ENCODE measurements around the gene NEU1. TPM values are rescaled to one million over a fixed set of nuclear protein-coding genes. Genes with fewer than 3 reads are reported as not detected.

NEU1 gene
- total RNA-seq, 1 experiment from 2014 or later, result 44.8 TPM

DNA sequence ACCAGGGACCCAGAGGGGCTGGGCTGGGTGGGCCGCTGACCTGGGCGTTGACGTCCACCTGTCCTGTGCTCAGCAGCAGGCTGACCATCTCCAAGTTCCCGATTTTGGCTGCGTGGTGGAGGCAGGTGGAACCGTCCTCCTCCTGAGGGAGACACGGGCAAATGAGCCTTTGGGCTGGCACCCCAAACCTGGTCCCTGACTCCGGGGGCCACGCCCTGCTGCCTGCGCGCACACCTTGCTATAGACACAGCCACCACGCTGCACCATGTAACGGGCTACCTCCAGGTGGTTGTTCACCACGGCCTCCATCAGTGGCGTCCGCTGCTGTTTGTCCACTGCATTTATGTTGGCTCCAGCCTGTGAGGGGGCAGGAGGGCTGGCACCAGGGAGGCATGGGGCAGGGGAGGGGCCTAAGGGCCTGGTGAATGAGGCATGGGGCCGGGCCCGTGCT lies 23.9 kb upstream of the NEU1 start (continued):
- no peak for TF ChIP-seq TEAD4 (CRISPR knock-in tag; IDR thresholded peaks at IDR 0.05)
- TF ChIP-seq, protein P1, sequence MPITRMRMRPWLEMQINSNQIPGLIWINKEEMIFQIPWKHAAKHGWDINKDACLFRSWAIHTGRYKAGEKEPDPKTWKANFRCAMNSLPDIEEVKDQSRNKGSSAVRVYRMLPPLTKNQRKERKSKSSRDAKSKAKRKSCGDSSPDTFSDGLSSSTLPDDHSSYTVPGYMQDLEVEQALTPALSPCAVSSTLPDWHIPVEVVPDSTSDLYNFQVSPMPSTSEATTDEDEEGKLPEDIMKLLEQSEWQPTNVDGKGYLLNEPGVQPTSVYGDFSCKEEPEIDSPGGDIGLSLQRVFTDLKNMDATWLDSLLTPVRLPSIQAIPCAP (CRISPR knock-in tag; IDR thresholded peaks at IDR 0.05), result no peak
- TF ChIP-seq, protein P2, sequence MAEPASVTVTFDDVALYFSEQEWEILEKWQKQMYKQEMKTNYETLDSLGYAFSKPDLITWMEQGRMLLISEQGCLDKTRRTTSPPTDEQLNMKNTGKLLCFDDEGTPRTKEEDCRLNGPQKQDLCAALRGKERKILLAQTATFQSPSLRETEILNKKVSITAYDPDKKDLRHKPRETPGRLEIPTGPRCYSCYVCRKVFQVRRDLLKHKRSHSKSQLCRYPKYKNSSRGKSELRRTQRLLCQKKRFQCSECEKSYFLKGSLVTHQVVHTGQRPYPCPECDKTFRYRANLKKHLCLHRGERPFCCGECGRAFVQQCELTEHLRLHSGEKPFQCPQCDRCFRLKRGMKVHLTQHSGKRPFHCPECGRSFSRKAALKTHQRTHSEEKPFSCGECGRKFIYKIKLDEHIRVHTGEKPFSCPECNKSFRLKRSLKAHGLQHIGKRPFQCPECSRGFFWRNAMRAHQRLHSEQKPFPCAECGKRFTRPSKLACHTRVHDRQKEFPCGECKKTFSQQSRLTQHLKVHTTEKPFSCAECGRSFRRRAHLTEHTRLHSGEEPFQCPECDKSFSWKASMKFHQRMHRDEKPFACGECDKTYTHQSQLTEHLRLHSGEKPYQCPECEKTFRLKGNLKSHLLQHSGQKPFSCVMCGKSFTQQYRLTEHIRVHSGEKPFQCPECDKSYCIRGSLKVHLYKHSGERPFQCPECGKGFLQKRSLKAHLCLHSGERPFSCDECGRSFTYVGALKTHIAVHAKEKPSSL (CRISPR knock-in tag; conservative IDR thresholded peaks at IDR 0.05), result no peak
- no peak for TF ChIP-seq JAZF1 (CRISPR knock-in tag; IDR thresholded peaks at IDR 0.05)
- no peak for TF ChIP-seq NR3C1 (CRISPR knock-in tag; conservative IDR thresholded peaks at IDR 0.05; ENCODE audit: low read depth)
- no peak for TF ChIP-seq ZNF232 (CRISPR knock-in tag; IDR thresholded peaks at IDR 0.05)
- TF ChIP-seq, protein P3, sequence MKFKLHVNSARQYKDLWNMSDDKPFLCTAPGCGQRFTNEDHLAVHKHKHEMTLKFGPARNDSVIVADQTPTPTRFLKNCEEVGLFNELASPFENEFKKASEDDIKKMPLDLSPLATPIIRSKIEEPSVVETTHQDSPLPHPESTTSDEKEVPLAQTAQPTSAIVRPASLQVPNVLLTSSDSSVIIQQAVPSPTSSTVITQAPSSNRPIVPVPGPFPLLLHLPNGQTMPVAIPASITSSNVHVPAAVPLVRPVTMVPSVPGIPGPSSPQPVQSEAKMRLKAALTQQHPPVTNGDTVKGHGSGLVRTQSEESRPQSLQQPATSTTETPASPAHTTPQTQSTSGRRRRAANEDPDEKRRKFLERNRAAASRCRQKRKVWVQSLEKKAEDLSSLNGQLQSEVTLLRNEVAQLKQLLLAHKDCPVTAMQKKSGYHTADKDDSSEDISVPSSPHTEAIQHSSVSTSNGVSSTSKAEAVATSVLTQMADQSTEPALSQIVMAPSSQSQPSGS (CRISPR knock-in tag; IDR thresholded peaks at IDR 0.05; ENCODE audit: borderline replicate concordance, low read depth), result no peak
- TF ChIP-seq, protein P4, sequence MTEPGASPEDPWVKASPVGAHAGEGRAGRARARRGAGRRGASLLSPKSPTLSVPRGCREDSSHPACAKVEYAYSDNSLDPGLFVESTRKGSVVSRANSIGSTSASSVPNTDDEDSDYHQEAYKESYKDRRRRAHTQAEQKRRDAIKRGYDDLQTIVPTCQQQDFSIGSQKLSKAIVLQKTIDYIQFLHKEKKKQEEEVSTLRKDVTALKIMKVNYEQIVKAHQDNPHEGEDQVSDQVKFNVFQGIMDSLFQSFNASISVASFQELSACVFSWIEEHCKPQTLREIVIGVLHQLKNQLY (CRISPR knock-in tag; IDR thresholded peaks at IDR 0.05), result no peak
- TF ChIP-seq, protein P5, sequence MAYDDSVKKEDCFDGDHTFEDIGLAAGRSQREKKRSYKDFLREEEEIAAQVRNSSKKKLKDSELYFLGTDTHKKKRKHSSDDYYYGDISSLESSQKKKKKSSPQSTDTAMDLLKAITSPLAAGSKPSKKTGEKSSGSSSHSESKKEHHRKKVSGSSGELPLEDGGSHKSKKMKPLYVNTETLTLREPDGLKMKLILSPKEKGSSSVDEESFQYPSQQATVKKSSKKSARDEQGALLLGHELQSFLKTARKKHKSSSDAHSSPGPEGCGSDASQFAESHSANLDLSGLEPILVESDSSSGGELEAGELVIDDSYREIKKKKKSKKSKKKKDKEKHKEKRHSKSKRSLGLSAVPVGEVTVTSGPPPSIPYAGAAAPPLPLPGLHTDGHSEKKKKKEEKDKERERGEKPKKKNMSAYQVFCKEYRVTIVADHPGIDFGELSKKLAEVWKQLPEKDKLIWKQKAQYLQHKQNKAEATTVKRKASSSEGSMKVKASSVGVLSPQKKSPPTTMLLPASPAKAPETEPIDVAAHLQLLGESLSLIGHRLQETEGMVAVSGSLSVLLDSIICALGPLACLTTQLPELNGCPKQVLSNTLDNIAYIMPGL (CRISPR knock-in tag; IDR thresholded peaks at IDR 0.05), result no peak
- TF ChIP-seq ZNF263 (CRISPR knock-in tag; IDR thresholded peaks at IDR 0.05; ENCODE audit: low read depth), result no peak

DNA sequence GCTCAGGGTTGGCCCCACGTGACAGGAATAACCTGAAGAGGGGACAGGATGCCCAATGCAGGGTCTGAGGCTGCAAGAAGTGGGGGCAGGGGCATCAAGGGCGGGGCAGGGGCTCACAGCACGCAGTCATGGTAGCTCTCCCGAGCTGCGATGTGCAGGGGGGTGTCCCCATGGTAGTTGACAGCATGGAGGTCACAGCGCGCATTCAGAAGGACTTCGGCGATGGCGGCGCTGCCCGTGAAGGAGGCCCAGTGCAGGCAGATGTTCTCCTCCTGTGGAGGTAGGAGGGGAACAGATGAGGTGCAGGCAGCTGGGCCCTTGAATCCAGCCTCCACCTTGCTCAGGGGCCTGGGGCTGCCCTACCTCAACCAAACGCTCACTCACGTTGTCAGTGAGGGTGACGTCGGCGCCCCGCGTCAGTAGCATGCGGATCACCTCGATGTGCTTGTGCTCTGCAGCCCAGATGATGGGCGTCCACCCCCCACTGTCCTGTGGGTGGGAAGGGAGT lies 22.0 kb upstream of the NEU1 start:
- Mint-ChIP-seq H3K27ac (no peak overlapping the region), H3K4me1 (no peaks in the 10 kb centered on the region), H3K27me3 (ENCODE audit: low read depth) (no peaks in the 10 kb centered on the region), H3K36me3 (peaks cover 76% of the 10 kb centered on the region), H3K4me3 (no peak overlapping the region), H3K9me3 (no peaks in the 10 kb centered on the region)
- CTCF ChIA-PET, result no interaction called here
- DNase-seq (ENCODE audit: low spot score) (no peak), ATAC-seq (no peak)
- TF ChIP-seq, protein P6, sequence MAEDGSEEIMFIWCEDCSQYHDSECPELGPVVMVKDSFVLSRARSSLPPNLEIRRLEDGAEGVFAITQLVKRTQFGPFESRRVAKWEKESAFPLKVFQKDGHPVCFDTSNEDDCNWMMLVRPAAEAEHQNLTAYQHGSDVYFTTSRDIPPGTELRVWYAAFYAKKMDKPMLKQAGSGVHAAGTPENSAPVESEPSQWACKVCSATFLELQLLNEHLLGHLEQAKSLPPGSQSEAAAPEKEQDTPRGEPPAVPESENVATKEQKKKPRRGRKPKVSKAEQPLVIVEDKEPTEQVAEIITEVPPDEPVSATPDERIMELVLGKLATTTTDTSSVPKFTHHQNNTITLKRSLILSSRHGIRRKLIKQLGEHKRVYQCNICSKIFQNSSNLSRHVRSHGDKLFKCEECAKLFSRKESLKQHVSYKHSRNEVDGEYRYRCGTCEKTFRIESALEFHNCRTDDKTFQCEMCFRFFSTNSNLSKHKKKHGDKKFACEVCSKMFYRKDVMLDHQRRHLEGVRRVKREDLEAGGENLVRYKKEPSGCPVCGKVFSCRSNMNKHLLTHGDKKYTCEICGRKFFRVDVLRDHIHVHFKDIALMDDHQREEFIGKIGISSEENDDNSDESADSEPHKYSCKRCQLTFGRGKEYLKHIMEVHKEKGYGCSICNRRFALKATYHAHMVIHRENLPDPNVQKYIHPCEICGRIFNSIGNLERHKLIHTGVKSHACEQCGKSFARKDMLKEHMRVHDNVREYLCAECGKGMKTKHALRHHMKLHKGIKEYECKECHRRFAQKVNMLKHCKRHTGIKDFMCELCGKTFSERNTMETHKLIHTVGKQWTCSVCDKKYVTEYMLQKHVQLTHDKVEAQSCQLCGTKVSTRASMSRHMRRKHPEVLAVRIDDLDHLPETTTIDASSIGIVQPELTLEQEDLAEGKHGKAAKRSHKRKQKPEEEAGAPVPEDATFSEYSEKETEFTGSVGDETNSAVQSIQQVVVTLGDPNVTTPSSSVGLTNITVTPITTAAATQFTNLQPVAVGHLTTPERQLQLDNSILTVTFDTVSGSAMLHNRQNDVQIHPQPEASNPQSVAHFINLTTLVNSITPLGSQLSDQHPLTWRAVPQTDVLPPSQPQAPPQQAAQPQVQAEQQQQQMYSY (CRISPR knock-in tag; IDR thresholded peaks at IDR 0.05), result peak; percentile 4; the same call in 1 of the 2 replicates
- no peak for TF ChIP-seq CREM (CRISPR knock-in tag; IDR thresholded peaks at IDR 0.05)
- TF ChIP-seq JAZF1 (CRISPR knock-in tag; IDR thresholded peaks at IDR 0.05), result no peak
- no peak for TF ChIP-seq EMX1 (CRISPR knock-in tag; IDR thresholded peaks at IDR 0.05)
- no peak for TF ChIP-seq GABPB1 (CRISPR knock-in tag; IDR thresholded peaks at IDR 0.05)
- TF ChIP-seq, protein P7, sequence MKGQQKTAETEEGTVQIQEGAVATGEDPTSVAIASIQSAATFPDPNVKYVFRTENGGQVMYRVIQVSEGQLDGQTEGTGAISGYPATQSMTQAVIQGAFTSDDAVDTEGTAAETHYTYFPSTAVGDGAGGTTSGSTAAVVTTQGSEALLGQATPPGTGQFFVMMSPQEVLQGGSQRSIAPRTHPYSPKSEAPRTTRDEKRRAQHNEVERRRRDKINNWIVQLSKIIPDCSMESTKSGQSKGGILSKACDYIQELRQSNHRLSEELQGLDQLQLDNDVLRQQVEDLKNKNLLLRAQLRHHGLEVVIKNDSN (CRISPR knock-in tag; IDR thresholded peaks at IDR 0.05), result no peak
- TF ChIP-seq, protein P8, sequence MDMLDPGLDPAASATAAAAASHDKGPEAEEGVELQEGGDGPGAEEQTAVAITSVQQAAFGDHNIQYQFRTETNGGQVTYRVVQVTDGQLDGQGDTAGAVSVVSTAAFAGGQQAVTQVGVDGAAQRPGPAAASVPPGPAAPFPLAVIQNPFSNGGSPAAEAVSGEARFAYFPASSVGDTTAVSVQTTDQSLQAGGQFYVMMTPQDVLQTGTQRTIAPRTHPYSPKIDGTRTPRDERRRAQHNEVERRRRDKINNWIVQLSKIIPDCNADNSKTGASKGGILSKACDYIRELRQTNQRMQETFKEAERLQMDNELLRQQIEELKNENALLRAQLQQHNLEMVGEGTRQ (CRISPR knock-in tag; IDR thresholded peaks at IDR 0.05), result no peak
- TF ChIP-seq, protein P5 (CRISPR knock-in tag; IDR thresholded peaks at IDR 0.05), result no peak
- POLR2A ChIA-PET, result no interaction called here
